K562 (cell line): ENCODE data around the gene PTP4A2. TPM values are rescaled to one million over a fixed set of nuclear protein-coding genes. Genes with fewer than 3 reads are reported as not detected.

Source experiments
- ARID1B ChIP-seq: fragments of 450-650 bp; IDR thresholded peaks from 2 replicates; pipeline ENCODE4 v1.6.1; 2016; ENCODE audit warnings: antibody characterized with exemption, mild to moderate bottlenecking, inconsistent platforms
- BCL6 ChIP-seq: fragments of 250-450 bp; sonication (Bioruptor Pico); IDR thresholded peaks from 2 replicates; pipeline ENCODE4 v1.4.0; 2020
- BHLHE40 ChIP-seq: IDR thresholded peaks from 2 replicates; pipeline ENCODE4 v1.6.1; 2011; ENCODE audit warnings: low read length, improper control_type of control experiment
- BRD9 ChIP-seq: fragments of 450-650 bp; IDR thresholded peaks from 2 replicates; pipeline ENCODE4 v1.6.1; 2018; ENCODE audit warnings: low read depth; ENCODE audit not compliant: partially characterized antibody
- E2F3 ChIP-seq: fragments of 250-450 bp; sonication (Bioruptor Pico); IDR thresholded peaks from 2 replicates; pipeline ENCODE4 v1.4.0; 2020; ENCODE audit warnings: mild to moderate bottlenecking
- FOSL1 ChIP-seq: fragments of 200-800 bp; sonication (Bioruptor generic); conservative IDR thresholded peaks from 2 replicates; pipeline ENCODE4 v1.6.1; 2016; ENCODE audit warnings: missing genetic modification characterization, missing compliant biosample characterization
- FOXM1 ChIP-seq, 2 experiments: fragments of 450-650 bp in 1 of 2; sonication (generic) in 1 of 2; formaldehyde crosslinking in 1 of 2; IDR thresholded peaks; 2 replicates each; pipeline versions ENCODE4 v1.6.1 to v1.9.0; 2017 to 2022; ENCODE audit warnings: low read depth in 2 of 2, mild to moderate bottlenecking in 2 of 2, missing genetic modification reagents in 1 of 2, moderate library complexity in 1 of 2
- GATAD2A ChIP-seq: fragments of 450-650 bp; IDR thresholded peaks from 2 replicates; pipeline ENCODE4 v1.6.1; 2017
- HEY1 ChIP-seq: fragments of 250-450 bp; sonication (Bioruptor Pico); IDR thresholded peaks from 2 replicates; pipeline ENCODE4 v1.5.0; 2020; ENCODE audit warnings: mild to moderate bottlenecking, moderate library complexity, borderline replicate concordance
- LEF1 ChIP-seq: fragments of 450-650 bp; IDR thresholded peaks from 2 replicates; pipeline ENCODE4 v1.6.1; 2016; ENCODE audit warnings: mild to moderate bottlenecking
- NFIX ChIP-seq: fragments of 250-450 bp; sonication (Bioruptor Pico); IDR thresholded peaks from 2 replicates; pipeline ENCODE4 v1.4.0; 2020; ENCODE audit warnings: low read depth, mild to moderate bottlenecking, moderate library complexity
- NR0B1 ChIP-seq: fragments of 450-650 bp; IDR thresholded peaks from one replicate; pipeline ENCODE4 v1.6.1; 2018; ENCODE audit warnings: mild to moderate bottlenecking, moderate library complexity; ENCODE audit not compliant: partially characterized antibody
- POU5F1 ChIP-seq: fragments of 150-350 bp; IDR thresholded peaks from 2 replicates; pipeline ENCODE4 v1.6.1; 2014; ENCODE audit warnings: borderline replicate concordance, low read length, low read depth, mild to moderate bottlenecking; ENCODE audit not compliant: partially characterized antibody
- PRMT5 ChIP-seq: sonication (generic); formaldehyde crosslinking; IDR thresholded peaks from 2 replicates; pipeline ENCODE4 v1.5.0; 2020; ENCODE audit warnings: missing genetic modification reagents
- RHOXF2B ChIP-seq: fragments of 250-450 bp; sonication (Bioruptor Pico); conservative IDR thresholded peaks from 2 replicates; pipeline ENCODE4 v1.5.1; 2021
- SMAD3 ChIP-seq: fragments of 450-650 bp; formaldehyde crosslinking; conservative IDR thresholded peaks from 2 replicates; pipeline ENCODE4 v1.4.0; 2020; ENCODE audit warnings: mild to moderate bottlenecking
- SREBF2 ChIP-seq: sonication (generic); formaldehyde crosslinking; IDR thresholded peaks from 2 replicates; pipeline ENCODE4 v1.4.0; 2020; ENCODE audit warnings: mild to moderate bottlenecking, missing genetic modification reagents
- SRSF3 ChIP-seq: fragments of 200-400 bp; formaldehyde crosslinking; IDR thresholded peaks from 2 replicates; pipeline ENCODE4 v1.6.1; 2016; ENCODE audit warnings: mild to moderate bottlenecking, low read length, moderate library complexity; ENCODE audit not compliant: insufficient read depth
- WHSC1 ChIP-seq: IDR thresholded peaks from one replicate; pipeline ENCODE4 v1.6.1; 2012; ENCODE audit warnings: low read length, control low read depth, inconsistent platforms
- YY1 ChIP-seq, 3 experiments: IDR thresholded peaks; 2 replicates each; pipeline ENCODE4 v1.6.1; 2011; ENCODE audit warnings: low read length in 2 of 3, mild to moderate bottlenecking in 2 of 3, moderate library complexity in 2 of 3, borderline replicate concordance in 1 of 3, control low read depth in 1 of 3, low read depth in 1 of 3; ENCODE audit not compliant: insufficient read depth in 3 of 3, insufficient replicate concordance in 2 of 3, control insufficient read depth in 1 of 3, insufficient read length in 1 of 3; ENCODE audit errors: extremely low read depth in 1 of 3
- ZNF232 ChIP-seq: sonication (generic); formaldehyde crosslinking; IDR thresholded peaks from 2 replicates; pipeline ENCODE4 v1.8.0; 2022; ENCODE audit warnings: mild to moderate bottlenecking, missing genetic modification reagents
- ZNF41 ChIP-seq: fragments of 250-450 bp; sonication (Bioruptor Pico); conservative IDR thresholded peaks from 2 replicates; pipeline ENCODE4 v1.4.0; 2020; ENCODE audit warnings: mild to moderate bottlenecking
- ZNF79 ChIP-seq: fragments of 250-450 bp; sonication (Bioruptor Pico); IDR thresholded peaks from 2 replicates; pipeline ENCODE4 v1.4.0; 2020; ENCODE audit warnings: low read depth, mild to moderate bottlenecking, moderate library complexity
- ZSCAN29 ChIP-seq: fragments of 450-650 bp; IDR thresholded peaks from 2 replicates; pipeline ENCODE4 v1.6.1; 2017
- polyA plus RNA-seq, 8 experiments: library from polyadenylated mRNA; depleted of rRNA in 4 of 8; stranded (reverse) in 5 of 8; unstranded in 3 of 8; fragments of >200 nt; fragmentation: Nextera tagmentation in 2 of 8; fragmentation: Illumina TruSeq in 1 of 8; extraction: Ambion mirVana in 2 of 8; extraction: Trizol in 1 of 8; gene quantifications; 2 replicates each; pipeline versions ENCODE4 v1.2.1 to v1.2.3, GENCODE V29; 2011 to 2014; ENCODE audit warnings: inconsistent platforms in 1 of 8, missing spikeins in 1 of 8
- total RNA-seq, 7 experiments: library from RNA; depleted of rRNA in 6 of 7; stranded (reverse); fragments of >200 nt in 6 of 7; fragmentation: Illumina TruSeq in 2 of 7; extraction: Trizol in 2 of 7; gene quantifications; 2 replicates each; pipeline versions ENCODE4 v1.2.1 to v1.2.3, GENCODE V29; 2011 to 2021; ENCODE audit warnings: low replicate concordance in 1 of 7
- TF ChIP-seq, protein P1 (sequence below), 2 experiments: fragments of 450-650 bp; conservative IDR thresholded peaks; 2 replicates each; pipeline ENCODE4 v1.6.1; 2017; ENCODE audit warnings: mild to moderate bottlenecking in 2 of 2, moderate library complexity in 2 of 2
- TF ChIP-seq, protein P2 (sequence below): fragments of 200-400 bp; formaldehyde crosslinking; IDR thresholded peaks from 2 replicates; pipeline ENCODE4 v1.6.1; 2017; ENCODE audit warnings: mild to moderate bottlenecking, low read depth, low read length, moderate library complexity

PTP4A2 gene
- total and polyA plus RNA-seq, 9 of the 15 experiments (the other 6 are each of a cell fraction or from before 2014, with no cell fraction given), result 197 to 870 (median 480) TPM

DNA sequence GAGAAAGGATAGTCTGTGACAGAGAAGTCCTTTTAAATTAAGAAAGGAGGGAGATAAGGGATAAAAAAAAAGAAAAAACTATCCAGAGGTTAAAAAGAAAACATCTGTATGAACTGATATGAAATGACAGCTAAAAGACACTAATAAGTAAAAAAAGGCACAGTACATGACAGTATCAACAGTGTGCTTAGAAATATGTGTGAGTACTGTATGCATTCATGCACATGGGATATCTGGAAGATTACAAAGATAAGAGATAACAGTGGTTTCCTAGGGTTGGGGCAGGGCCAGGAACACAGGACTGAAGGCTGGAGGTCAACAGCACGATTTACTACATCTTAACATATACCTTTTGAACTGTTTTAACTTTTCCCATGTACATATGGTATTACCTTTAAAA is 13.3 kb downstream of the PTP4A2 start (continued):
- TF ChIP-seq WHSC1 (no peak), ZNF232 (no peak), NFIX (CRISPR knock-in tag) (no peak), PRMT5 (no peak), YY1 (IDR thresholded peaks at IDR 0.05; ENCODE audit: borderline replicate concordance in 1 of 3, control insufficient read depth in 1 of 3, extremely low read depth in 1 of 3, insufficient read depth in 3 of 3, insufficient read length in 1 of 3, insufficient replicate concordance in 2 of 3, low read depth in 1 of 3, low read length in 2 of 3) (no peak), BRD9 (no peak), BHLHE40 (no peak), ZSCAN29 (no peak), RHOXF2B (CRISPR knock-in tag) (no peak), SMAD3 (CRISPR knock-in tag) (no peak), ZNF41 (CRISPR knock-in tag) (no peak), ZNF79 (CRISPR knock-in tag) (no peak), NR0B1 (no peak), GATAD2A (0 out of 2 replicates have a peak, but pooled peaks have one; percentile 14), FOXM1 (IDR thresholded peaks at IDR 0.05; ENCODE audit: low read depth) (no peak), FOXM1 (CRISPR knock-in tag; IDR thresholded peaks at IDR 0.05; ENCODE audit: low read depth) (no peak), LEF1 (0 out of 2 replicates have a peak, but pooled peaks have one; percentile 37), FOSL1 (tag) (peak; percentile 14; the same call in 1 of the 2 replicates), HEY1 (CRISPR knock-in tag) (no peak), ARID1B (peak; percentile 74), E2F3 (CRISPR knock-in tag) (no peak), BCL6 (CRISPR knock-in tag) (no peak), SREBF2 (CRISPR knock-in tag) (no peak), SRSF3 (no peak), POU5F1 (no peak)
- TF ChIP-seq, protein P1, sequence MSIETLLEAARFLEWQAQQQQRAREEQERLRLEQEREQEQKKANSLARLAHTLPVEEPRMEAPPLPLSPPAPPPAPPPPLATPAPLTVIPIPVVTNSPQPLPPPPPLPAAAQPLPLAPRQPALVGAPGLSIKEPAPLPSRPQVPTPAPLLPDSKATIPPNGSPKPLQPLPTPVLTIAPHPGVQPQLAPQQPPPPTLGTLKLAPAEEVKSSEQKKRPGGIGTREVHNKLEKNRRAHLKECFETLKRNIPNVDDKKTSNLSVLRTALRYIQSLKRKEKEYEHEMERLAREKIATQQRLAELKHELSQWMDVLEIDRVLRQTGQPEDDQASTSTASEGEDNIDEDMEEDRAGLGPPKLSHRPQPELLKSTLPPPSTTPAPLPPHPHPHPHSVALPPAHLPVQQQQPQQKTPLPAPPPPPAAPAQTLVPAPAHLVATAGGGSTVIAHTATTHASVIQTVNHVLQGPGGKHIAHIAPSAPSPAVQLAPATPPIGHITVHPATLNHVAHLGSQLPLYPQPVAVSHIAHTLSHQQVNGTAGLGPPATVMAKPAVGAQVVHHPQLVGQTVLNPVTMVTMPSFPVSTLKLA (conservative IDR thresholded peaks at IDR 0.05), result 0 out of 4 replicates have a peak, but pooled peaks have one; percentile 26 to 35
- TF ChIP-seq, protein P2, sequence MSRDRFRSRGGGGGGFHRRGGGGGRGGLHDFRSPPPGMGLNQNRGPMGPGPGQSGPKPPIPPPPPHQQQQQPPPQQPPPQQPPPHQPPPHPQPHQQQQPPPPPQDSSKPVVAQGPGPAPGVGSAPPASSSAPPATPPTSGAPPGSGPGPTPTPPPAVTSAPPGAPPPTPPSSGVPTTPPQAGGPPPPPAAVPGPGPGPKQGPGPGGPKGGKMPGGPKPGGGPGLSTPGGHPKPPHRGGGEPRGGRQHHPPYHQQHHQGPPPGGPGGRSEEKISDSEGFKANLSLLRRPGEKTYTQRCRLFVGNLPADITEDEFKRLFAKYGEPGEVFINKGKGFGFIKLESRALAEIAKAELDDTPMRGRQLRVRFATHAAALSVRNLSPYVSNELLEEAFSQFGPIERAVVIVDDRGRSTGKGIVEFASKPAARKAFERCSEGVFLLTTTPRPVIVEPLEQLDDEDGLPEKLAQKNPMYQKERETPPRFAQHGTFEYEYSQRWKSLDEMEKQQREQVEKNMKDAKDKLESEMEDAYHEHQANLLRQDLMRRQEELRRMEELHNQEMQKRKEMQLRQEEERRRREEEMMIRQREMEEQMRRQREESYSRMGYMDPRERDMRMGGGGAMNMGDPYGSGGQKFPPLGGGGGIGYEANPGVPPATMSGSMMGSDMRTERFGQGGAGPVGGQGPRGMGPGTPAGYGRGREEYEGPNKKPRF, result no peak
